HFFc6 (cell line): Measurements from ENCODE around the gene OLFML1. TPM values are rescaled to one million over a fixed set of nuclear protein-coding genes. Genes with fewer than 3 reads are reported as not detected.
A peak's percentile ranks its signal among the peaks of the same experiment; 100 is the strongest.

Experiments
- DNase-seq: peaks from one replicate; pipeline ENCODE4 v3.0.0-alpha.2; 2018
- H3K27ac Mint-ChIP-seq: 2 replicates; pipeline ENCODE4 v1.8.0; 2020; ENCODE audit warnings: mild to moderate bottlenecking, mixed read lengths
- H3K27me3 Mint-ChIP-seq: 2 replicates; pipeline ENCODE4 v1.8.0; 2021; ENCODE audit warnings: mild to moderate bottlenecking, moderate library complexity, mixed read lengths; ENCODE audit not compliant: insufficient read depth
- H3K36me3 Mint-ChIP-seq: 2 replicates; pipeline ENCODE4 v1.8.0; 2021; ENCODE audit warnings: low read depth, mixed read lengths
- H3K4me1 Mint-ChIP-seq: 2 replicates; pipeline ENCODE4 v1.8.0; 2020; ENCODE audit warnings: low read depth, mixed read lengths
- H3K4me3 Mint-ChIP-seq: 2 replicates; pipeline ENCODE4 v1.8.0; 2020; ENCODE audit warnings: mild to moderate bottlenecking, moderate library complexity, mixed read lengths
- H3K9me3 Mint-ChIP-seq: 2 replicates; pipeline ENCODE4 v1.8.0; 2020; ENCODE audit warnings: mild to moderate bottlenecking, mixed read lengths
- total RNA-seq, 6 experiments: library from RNA; stranded (reverse); fragmentation: NEBNext Ultra II Directional; extraction: Animal tissue kit (Norgen Biotek cat#: 25700); gene quantifications; 2 replicates in 1 of 6; 3 replicates in 5 of 6; pipeline ENCODE4 v1.2.3, GENCODE V29; 2021
- TF ChIP-seq, protein P1 (sequence below): fragments of 200-600 bp; sonication (generic); IDR thresholded peaks from 2 replicates; pipeline ENCODE4 v1.5.0; 2021; ENCODE audit warnings: antibody characterized with exemption, mild to moderate bottlenecking

OLFML1 gene
- total RNA-seq, 6 experiments from 2014 or later: 0.20 to 0.43 (median 0.25) TPM; not detected in 3

DNA sequence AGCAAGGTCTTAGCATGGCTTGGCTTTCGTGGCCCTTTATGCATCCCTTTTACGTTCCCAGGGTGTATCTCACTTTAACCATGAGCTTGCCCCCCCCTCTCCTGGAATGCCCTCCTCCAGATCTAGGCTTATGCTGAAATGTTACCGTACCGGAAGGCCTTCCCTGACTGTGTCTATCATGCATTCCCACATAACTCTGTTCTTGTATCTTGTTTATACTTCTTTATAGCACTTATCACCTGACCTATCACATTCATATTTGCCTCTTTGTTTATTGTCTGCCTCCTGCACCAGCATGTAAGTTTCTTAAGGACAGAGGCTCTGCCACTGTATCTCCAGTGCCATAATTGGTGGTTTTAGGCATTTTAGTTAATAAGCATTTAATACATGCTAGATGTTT, 67.4 kb downstream of the OLFML1 start:
- no peaks in the 10 kb centered on the region for H3K36me3 Mint-ChIP-seq

GRCh38 chr11:7555052-7555699, 69.9 kb downstream of the OLFML1 start:
- Mint-ChIP-seq H3K27me3 (peaks cover 6% of the 10 kb centered on the region), H3K27ac (no peak overlapping the region), H3K4me1 (peaks cover 20% of the 10 kb centered on the region), H3K36me3 (no peaks in the 10 kb centered on the region), H3K9me3 (no peaks in the 10 kb centered on the region), H3K4me3 (no peak overlapping the region)
- TF ChIP-seq, protein P1, sequence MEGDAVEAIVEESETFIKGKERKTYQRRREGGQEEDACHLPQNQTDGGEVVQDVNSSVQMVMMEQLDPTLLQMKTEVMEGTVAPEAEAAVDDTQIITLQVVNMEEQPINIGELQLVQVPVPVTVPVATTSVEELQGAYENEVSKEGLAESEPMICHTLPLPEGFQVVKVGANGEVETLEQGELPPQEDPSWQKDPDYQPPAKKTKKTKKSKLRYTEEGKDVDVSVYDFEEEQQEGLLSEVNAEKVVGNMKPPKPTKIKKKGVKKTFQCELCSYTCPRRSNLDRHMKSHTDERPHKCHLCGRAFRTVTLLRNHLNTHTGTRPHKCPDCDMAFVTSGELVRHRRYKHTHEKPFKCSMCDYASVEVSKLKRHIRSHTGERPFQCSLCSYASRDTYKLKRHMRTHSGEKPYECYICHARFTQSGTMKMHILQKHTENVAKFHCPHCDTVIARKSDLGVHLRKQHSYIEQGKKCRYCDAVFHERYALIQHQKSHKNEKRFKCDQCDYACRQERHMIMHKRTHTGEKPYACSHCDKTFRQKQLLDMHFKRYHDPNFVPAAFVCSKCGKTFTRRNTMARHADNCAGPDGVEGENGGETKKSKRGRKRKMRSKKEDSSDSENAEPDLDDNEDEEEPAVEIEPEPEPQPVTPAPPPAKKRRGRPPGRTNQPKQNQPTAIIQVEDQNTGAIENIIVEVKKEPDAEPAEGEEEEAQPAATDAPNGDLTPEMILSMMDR: no peak
- peak; percentile 18 for DNase-seq

More for the DNA sequence above, 67.4 kb downstream of the OLFML1 start:
- Mint-ChIP-seq H3K4me3 (no peak overlapping the region), H3K9me3 (no peaks in the 10 kb centered on the region), H3K27ac (no peak overlapping the region), H3K27me3 (peaks cover 4% of the 10 kb centered on the region), H3K4me1 (peaks cover 20% of the 10 kb centered on the region)
- TF ChIP-seq, protein P1: no peak
- DNase-seq: no peak

DNA sequence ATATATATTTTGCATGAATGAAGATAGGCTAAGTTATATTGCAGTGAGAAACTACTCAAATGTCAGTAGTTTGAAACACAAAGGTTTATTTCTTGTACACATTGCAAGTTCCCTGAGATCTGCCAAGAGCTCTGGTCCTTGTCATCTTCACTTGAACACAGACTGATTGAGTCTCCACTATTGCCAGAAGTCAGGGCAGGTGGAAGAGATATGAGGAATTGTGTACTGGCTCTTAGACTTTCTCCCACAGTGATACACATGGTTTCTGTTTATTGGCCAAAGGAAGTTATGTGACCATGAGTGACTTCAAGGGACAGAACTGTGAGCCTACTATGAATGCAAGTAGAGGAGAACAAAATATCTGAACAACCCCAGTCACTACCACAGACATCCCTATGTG, 72.7 kb downstream of the OLFML1 start:
- Mint-ChIP-seq H3K4me1 (peaks cover 6% of the 10 kb centered on the region; the same call in 1 of the 2 replicates), H3K9me3 (no peaks in the 10 kb centered on the region), H3K4me3 (no peak overlapping the region), H3K36me3 (no peaks in the 10 kb centered on the region), H3K27ac (no peak overlapping the region), H3K27me3 (peaks cover 6% of the 10 kb centered on the region)
- no peak for DNase-seq
- TF ChIP-seq, protein P1: no peak

- no peaks in the 10 kb centered on the region for H3K36me3 Mint-ChIP-seq
- no peaks in the 10 kb centered on the region for H3K9me3 Mint-ChIP-seq
- H3K4me3 Mint-ChIP-seq: no peak overlapping the region
- peaks cover 6% of the 10 kb centered on the region; the same call in 1 of the 2 replicates for H3K4me1 Mint-ChIP-seq
- DNase-seq: no peak
- H3K27ac Mint-ChIP-seq: no peak overlapping the region
- peaks cover 9% of the 10 kb centered on the region for H3K27me3 Mint-ChIP-seq
- TF ChIP-seq, protein P1: no peak
These were observed 74.3 kb downstream of the OLFML1 start for GRCh38 chr11:7559398-7560283.

Other genes starting within 250 kb of the OLFML1 start
- not detected for gene SYT9, start 233.6 kb upstream of the OLFML1 start, total RNA-seq
- 1 to 10 TPM; 6.0 to 8.5 (median 7.3) TPM for gene PPFIBP2, start 28.5 kb downstream of the OLFML1 start, total RNA-seq
- gene CYB5R2, start 188.0 kb downstream of the OLFML1 start, total RNA-seq: 10 to 100 TPM; 11.7 to 15.0 (median 12.4) TPM
- not detected for gene OVCH2, start 221.0 kb downstream of the OLFML1 start, total RNA-seq